T-helper 9 cell (primary cell): ENCODE measurements around the gene NOD1.

Source experiments
- DNase-seq: peaks from one replicate; pipeline ENCODE4 v3.0.0-alpha.2; 2020

NOD1 gene

DNA sequence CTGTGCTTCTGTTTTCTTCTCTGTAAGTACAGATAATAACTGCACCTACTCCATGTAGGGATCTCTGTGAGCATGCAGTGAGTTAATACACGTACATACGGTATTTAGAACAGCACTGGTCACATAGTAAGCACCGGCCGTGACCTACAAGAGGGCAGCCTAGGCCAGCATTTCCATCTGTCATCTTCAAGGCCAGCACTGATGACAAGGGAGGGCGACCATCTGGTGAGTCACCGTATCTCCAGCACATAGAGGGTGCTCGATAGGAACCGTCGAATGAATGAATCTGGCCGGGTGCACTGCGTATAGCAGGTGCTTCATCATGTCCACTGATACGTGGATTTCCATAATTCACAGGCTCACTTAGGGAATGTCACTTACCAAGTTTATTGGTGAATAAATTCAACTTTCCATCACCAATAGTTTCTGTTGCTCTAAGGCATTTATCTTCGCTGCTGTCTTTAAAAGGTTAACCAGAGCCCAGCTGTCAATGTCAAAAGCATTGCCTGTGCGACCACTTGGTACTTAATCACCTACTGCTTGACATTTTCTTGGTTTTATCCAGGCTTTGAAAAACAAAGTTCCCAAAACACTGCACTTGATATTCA, 8.3 kb downstream of the NOD1 start:
- no peak for DNase-seq

DNA sequence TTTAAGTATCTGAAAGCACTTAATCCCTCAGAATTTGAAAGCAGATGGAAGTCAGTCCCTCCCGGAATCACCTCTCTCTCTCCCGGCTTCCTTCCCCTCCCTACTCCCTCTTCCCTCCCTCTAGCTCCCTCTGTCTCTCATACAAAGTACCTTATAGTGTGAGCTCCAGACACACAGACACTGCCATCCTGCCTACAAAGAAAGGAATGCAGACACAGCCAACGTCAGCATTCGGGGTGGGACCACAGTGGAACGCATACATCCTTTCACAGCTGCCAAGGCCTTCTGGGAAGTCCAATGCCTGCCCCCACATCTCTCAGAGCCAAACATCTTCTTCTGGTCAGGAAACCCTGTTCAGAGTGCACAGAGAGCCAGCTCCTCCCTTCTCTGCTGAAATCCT, 9.3 kb downstream of the NOD1 start:
- no peak for DNase-seq

- DNase-seq = no peak
These were observed 9.8 kb downstream of the NOD1 start for GRCh38 chr7:30468791-30469190.

DNA sequence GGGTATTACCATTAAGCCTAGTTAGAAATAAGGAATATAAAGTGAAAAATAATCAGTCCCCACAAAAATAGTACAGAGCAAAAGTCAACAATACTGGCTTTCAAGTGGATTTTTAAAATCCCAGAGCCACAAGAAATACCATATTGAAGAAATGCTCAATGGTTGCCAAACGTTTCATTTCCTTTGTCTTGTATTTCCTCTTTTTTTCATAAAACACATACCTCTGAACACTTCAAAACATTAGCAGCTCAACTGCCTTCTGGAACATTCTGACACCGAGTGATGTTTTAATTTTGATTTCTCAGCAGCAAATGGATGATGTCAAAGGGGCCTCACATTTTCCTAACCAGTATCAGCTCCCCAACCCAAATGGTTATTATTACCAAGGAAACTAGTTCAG, 10.5 kb downstream of the NOD1 start:
- DNase-seq = no peak

- DNase-seq = no peak
These were observed 11.3 kb downstream of the NOD1 start for GRCh38 chr7:30467271-30467670.

DNA sequence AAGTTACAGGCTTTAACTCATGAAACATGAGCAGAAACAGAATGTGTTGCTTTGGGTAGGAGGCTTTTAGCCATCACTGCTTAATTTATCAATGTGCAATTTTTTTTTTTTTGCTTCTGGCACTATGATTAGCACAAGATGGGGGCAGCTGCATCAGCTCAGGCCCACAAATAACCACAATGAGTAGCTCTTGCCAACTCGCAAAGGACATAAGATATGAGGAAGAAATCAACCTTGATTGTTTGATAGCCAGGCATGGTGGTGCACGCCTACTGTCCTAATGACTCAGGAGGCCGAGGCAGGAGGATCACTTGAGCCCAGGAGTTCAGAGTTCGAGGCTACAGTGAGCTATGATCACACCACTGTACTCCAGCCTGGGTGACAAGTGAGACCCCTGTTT, 12.3 kb downstream of the NOD1 start:
- DNase-seq = no peak

GRCh38 chr7:30465811-30466180, 12.8 kb downstream of the NOD1 start:
- DNase-seq = no peak

GRCh38 chr7:30465046-30465810, 13.4 kb downstream of the NOD1 start:
- no peak for DNase-seq

DNA sequence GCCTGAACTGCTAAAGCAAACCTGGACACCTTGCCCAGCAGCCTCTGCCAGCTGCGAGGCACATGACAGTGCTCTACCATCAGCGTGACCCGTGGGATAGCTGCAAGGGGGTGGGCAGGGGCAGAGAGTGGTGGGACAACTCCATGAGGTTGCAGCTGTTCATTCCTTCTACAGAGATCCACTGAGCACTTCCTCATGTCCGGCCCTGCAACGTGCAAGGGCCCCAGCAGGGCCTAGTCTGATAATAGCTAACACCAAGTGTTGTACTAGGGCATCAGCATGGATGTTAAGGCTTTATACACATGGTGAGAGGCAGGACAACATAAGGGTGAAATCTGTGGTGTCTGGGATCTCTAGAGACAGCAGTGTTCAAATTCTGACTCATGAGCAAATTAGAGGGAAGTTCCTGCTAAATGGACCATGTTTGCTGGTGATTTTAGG, 14.3 kb downstream of the NOD1 start:
- DNase-seq = no peak

DNA sequence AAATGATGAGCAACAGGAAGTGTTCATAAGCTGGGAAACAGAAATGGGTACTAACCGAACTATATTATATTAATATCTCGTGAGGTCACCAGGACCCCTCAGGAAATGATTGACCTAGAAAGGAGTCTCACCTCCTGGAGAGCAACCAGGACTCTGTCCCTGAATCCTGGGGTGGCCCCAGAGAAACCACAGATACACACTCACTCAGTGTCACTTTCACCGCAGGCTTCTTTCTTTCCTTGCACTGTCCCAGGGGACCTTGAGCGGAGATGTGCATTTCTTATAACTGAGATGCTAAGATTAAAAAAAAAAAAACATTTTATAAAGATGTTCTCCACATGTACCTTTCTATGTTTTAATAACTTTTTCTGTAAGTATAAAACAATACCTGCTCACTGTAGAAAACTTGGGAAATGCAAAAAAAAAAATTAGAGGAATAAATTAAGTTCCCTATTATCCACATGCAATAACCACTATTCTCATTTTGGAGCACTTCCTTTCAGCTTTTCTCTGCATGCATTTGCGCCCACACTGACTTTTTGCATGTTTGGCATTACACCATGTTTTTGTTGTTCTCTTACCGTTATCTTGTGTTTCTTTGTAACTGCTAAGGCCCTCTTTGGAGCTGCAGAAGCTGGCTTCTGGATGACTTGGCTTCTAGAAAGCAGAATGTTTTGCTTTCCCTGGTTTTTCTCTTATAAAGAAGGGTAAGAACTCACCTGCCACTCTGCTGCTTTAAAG, 15.0 kb downstream of the NOD1 start:
- no peak for DNase-seq

DNA sequence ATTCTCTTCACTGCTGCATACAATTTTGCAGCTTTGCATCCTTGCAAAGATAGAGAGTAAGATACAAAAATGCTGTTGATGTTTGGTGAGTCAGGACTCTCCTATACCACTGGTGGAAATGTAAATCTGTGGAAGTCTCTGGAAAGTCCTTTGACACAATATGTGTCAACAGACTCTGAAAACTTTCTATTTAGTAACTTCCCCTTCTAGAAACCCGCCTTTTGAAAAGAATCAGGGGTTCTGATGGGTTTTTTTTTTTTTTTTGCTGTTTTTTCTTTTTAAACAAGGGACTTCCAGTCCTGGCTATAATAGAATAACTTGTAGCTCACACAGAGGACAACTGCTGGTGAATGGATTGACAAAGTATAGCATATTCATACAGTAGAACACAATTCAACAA, 16.4 kb downstream of the NOD1 start:
- DNase-seq = no peak

DNA sequence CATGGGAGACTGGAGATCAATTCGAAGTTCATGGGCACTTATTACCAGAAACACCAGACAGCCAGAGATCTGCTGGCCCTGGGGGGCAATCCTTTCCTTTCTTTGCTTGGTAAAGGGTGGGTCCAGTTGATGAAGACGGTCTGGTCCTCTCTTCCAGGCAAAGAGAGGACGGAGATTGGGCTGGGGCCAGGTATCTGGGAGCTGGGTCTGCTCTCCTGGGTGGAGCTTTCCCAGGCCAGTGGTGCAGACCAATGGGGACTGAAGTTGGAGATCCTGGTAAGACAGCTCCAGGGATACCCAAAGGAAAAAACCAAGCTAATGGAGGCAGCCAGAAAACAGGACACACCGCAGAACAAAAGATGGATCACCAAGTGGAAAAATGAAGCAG, 18.3 kb downstream of the NOD1 start:
- no peak for DNase-seq

GRCh38 chr7:30459591-30460245, 18.9 kb downstream of the NOD1 start:
- no peak for DNase-seq

DNA sequence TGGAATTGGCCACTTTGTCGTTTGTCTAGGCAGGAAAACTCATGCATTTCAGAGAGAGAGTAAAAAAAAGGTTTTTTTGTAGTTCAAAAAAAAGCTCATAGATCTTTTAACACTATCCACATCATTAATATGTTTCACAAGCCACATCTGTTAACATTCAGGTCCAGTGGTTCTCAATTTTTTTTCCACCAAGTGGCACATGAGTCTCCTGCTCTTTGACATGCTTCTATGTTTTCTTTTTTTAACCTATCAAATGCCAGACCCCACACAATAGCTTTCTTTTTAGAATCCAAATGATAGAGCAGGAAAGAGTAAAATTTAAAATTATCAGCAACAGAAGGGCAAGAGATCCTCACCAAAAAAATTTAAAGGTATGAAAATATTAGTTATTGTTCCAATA, 20.3 kb downstream of the NOD1 start:
- no peak for DNase-seq

DNA sequence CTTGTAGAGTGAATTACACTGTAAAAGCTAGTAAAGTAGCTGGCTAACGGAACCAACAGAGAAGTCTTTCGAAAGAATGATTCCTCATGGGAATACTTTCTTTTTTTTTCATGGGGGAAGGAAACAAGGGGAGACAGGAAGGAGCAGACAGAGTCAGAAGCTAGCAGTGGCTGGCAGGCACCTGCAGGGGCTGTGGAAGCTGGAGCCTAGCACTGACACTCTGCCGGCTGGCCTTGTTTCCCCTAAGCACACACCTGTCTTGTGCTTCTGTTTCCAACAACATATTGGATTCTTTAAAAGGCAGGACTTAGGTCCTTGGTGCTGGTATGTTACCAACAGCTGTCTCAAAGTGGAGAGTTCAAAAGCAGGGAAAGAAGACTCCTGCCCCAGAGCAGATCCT, 24.7 kb downstream of the NOD1 start:
- no peak for DNase-seq

DNA sequence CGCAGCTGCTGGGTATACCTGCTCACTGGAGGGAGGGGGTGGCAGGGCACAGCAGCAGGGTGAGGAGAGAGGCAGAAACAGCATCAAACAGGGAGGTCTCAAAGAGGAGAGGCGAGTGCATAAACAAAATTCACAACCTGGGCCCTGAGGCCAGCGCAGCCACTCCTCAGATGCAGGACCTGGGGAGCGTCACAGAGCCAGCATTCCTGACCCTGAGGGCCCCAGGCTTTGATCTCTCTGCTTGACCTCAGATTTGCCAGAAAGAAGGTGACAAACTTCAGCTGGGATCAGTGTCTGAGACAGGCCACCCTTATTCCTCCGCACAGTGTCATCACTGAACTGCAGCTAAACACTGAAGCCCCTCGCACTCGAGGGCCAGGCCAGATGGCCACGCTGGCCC, 25.6 kb downstream of the NOD1 start:
- no peak for DNase-seq

- no peak for DNase-seq
These were observed 26.2 kb downstream of the NOD1 start for GRCh38 chr7:30452280-30452930.

DNA sequence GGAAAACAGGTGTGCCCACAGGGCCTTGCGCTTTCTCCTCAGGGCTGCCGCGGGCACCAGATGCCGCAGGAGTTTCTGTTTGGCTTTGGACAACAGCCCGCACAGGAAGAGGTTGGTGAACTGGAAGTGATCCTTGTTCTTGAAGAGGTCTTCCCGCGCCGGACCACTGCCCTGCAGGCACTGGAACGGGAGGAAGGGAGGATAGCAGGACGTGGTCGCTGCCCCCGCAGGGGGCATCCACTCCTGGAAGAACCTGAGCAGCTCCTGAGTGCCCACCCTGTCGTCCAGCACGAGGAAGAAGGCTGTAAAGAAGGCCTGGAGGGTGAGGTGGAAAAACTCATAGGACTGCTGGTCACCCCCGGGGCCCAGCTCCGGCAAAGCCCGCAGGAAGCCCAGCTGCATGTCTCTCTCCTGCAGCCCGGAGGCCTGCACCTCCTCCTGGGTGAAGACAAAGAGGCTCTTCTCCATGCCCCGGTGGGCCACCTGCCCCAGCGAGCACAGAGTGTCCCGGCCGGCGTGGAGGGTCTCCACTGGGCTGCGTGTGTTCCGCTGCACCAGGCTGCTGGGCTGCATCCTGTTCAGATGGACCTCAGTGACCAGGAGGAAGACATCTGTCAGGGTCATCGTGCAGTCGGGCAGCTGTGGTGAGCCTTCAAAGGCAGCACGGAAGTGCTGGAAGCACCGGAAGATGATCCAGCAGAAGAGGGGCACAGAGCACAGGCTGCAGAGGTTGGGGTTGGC, 26.9 kb downstream of the NOD1 start:
- DNase-seq = no peak

DNA sequence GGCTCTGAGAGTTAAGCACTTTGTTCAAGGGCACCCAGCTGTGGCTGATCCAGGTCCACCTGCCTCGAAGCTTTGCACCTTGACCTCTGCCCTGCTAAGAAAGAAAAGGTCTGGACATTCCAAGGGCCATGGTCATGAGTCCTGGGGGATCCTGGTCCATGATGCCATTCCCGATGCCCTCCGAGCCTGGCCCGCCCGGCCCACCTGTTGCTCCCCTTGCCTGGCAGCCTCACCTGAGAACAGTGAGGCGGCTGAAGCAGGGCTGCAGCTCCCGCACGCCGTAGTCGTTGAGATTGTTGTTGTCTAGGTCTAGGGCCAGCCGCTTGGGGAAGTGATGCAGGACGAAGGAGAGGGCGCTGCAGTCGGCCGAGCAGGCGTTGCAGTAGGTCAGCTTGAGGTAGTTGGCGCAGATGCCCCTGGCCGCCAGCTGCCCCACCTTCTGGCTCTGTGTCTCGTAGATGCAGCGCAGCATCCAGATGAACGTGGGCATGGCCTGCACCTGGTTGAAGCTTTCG, 27.5 kb downstream of the NOD1 start:
- no peak for DNase-seq

GRCh38 chr7:30450240-30450982, 28.2 kb downstream of the NOD1 start:
- DNase-seq = no peak

DNA sequence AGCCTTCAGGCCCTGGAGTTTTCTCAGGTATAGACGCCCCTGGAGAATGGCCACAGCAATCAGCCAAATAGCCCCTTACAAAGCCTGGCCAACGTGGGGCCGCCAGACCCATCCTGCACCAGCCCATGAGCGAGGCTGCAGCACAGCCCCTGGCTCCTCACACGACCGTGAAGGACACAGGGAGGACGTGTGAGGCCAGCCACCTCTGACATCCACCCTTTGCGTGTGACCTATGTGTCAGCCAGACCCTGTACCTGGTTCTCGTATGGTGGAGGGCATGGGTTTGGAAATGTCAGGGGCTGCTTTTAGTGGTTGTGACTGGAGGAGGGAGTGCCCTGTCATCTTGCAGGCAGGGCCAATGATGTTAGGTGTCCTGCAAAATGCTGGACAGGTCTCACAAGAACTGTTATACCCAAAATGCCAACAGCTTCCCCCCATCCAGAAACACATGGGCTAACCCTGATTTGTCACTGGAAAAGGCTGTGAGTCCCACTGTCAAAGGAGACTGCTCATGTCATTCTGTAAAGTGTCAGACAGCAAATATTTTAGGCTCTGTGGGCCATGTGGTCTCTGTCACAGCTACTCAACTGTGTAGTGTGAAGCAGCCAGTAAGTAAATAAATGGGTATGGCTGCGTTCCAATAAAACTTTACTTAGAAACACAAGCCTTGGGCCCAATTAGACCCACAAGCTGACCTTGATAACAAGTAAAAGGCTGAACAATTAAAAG, 30.0 kb downstream of the NOD1 start:
- no peak for DNase-seq
